HG03139 (cell line): ENCODE data around the gene PSME3IP1.
"Not testable (repeated sequence)": the region's sequence is repeated elsewhere in the genome, so short reads cannot be mapped to it uniquely, and the experiment has no call there.

Experiments used
- ATAC-seq: cut with Tn5 transposase; IDR thresholded peaks from one replicate; pipeline ENCODE4 v1.9.1; 2021; ENCODE audit not compliant: unreplicated experiment

PSME3IP1 gene

GRCh38 chr16:57200321-57200720 is 14.5 kb upstream of the PSME3IP1 start:
- ATAC-seq, result not testable (repeated sequence)

GRCh38 chr16:57196753-57197152 is 10.9 kb upstream of the PSME3IP1 start:
- ATAC-seq, result no peak

GRCh38 chr16:57196286-57196685 is 10.4 kb upstream of the PSME3IP1 start:
- ATAC-seq, result no peak

- no peak for ATAC-seq
Observed at GRCh38 chr16:57194512-57194911, 8.7 kb upstream of the PSME3IP1 start.

GRCh38 chr16:57192720-57193486 is 7.1 kb upstream of the PSME3IP1 start:
- ATAC-seq, result no peak

GRCh38 chr16:57192146-57192545 is 6.3 kb upstream of the PSME3IP1 start:
- ATAC-seq, result no peak

GRCh38 chr16:57191056-57191571 is 5.3 kb upstream of the PSME3IP1 start:
- no peak for ATAC-seq

GRCh38 chr16:57190136-57190535 is 4.3 kb upstream of the PSME3IP1 start:
- no peak for ATAC-seq

- not testable (repeated sequence) for ATAC-seq
Observed at GRCh38 chr16:57189527-57189926, 3.7 kb upstream of the PSME3IP1 start.

GRCh38 chr16:57188711-57189002 is 2.8 kb upstream of the PSME3IP1 start:
- no peak for ATAC-seq

GRCh38 chr16:57187902-57188710 is 2.3 kb upstream of the PSME3IP1 start:
- not testable (repeated sequence) for ATAC-seq

- ATAC-seq, result no peak
Observed at GRCh38 chr16:57186872-57187854, 1.3 kb upstream of the PSME3IP1 start.

- peak; percentile 30 for ATAC-seq
Observed at GRCh38 chr16:57185446-57185944, 344 bp downstream of the PSME3IP1 start.

GRCh38 chr16:57184887-57185445 is 873 bp downstream of the PSME3IP1 start:
- no peak for ATAC-seq

GRCh38 chr16:57184113-57184512 is 1.7 kb downstream of the PSME3IP1 start:
- ATAC-seq, result no peak

GRCh38 chr16:57179215-57179828 is 6.5 kb downstream of the PSME3IP1 start:
- no peak for ATAC-seq

- no peak for ATAC-seq
Observed at GRCh38 chr16:57178793-57179212, 7.0 kb downstream of the PSME3IP1 start.

GRCh38 chr16:57178196-57178595 is 7.6 kb downstream of the PSME3IP1 start:
- ATAC-seq, result no peak

GRCh38 chr16:57175896-57176295 is 9.9 kb downstream of the PSME3IP1 start:
- ATAC-seq, result no peak

- no peak for ATAC-seq
Observed at GRCh38 chr16:57172721-57173290, 13.0 kb downstream of the PSME3IP1 start.
